HUES6 (cell line): ENCODE measurements around the gene COG4.
"Not testable (repeated sequence)": the region's sequence is repeated elsewhere in the genome, so short reads cannot be mapped to it uniquely, and the experiment has no call there.

Experiments used
- H3K27ac ChIP-seq: 2 replicates; pipeline ENCODE4 v1.7.0; 2013; ENCODE audit warnings: low read depth, mild to moderate bottlenecking, low read length, inconsistent platforms
- H3K27me3 ChIP-seq: 2 replicates; pipeline ENCODE4 v1.6.1; 2013; ENCODE audit warnings: low read length; ENCODE audit not compliant: control insufficient read depth, insufficient read depth
- H3K36me3 ChIP-seq: 2 replicates; pipeline ENCODE4 v1.6.1; 2013; ENCODE audit warnings: low read length; ENCODE audit not compliant: control insufficient read depth, insufficient read depth
- H3K4me1 ChIP-seq: 2 replicates; pipeline ENCODE4 v1.6.1; 2013; ENCODE audit warnings: low read length; ENCODE audit not compliant: control insufficient read depth, insufficient read depth
- H3K4me3 ChIP-seq: 2 replicates; pipeline ENCODE4 v1.5.1; 2013; ENCODE audit warnings: low read depth, low read length
- H3K9ac ChIP-seq: one replicate; pipeline ENCODE4 v1.6.1; 2013; ENCODE audit warnings: mild to moderate bottlenecking, low read length
- H3K9me3 ChIP-seq: 2 replicates; pipeline ENCODE4 v1.6.1; 2013; ENCODE audit warnings: low read depth, low read length; ENCODE audit not compliant: control insufficient read depth, insufficient read depth

Gene COG4

GRCh38 chr16:70556063-70556462 is 32.7 kb upstream of the COG4 start:
- Histone ChIP-seq H3K9me3 (no peaks in the 10 kb centered on the region), H3K27ac (no peak overlapping the region), H3K4me1 (0 out of 2 replicates have a peak, but pooled peaks cover 6% of the 10 kb centered on the region), H3K4me3 (no peak overlapping the region), H3K9ac (no peak overlapping the region), H3K36me3 (peaks cover 98% of the 10 kb centered on the region), H3K27me3 (no peaks in the 10 kb centered on the region)

- H3K27ac ChIP-seq: no peak overlapping the region
- no peaks in the 10 kb centered on the region for H3K27me3 ChIP-seq
- H3K9me3 ChIP-seq: no peaks in the 10 kb centered on the region
- peaks cover 99% of the 10 kb centered on the region for H3K36me3 ChIP-seq
- H3K4me1 ChIP-seq: 0 out of 2 replicates have a peak, but pooled peaks cover 6% of the 10 kb centered on the region
- H3K4me3 ChIP-seq: no peak overlapping the region
- no peak overlapping the region for H3K9ac ChIP-seq
Measured at GRCh38 chr16:70553645-70554044, 30.3 kb upstream of the COG4 start.

- no peaks in the 10 kb centered on the region for H3K9me3 ChIP-seq
- no peaks in the 10 kb centered on the region for H3K27me3 ChIP-seq
- no peak overlapping the region for H3K9ac ChIP-seq
- H3K4me1 ChIP-seq: 0 out of 2 replicates have a peak, but pooled peaks cover 6% of the 10 kb centered on the region
- no peak overlapping the region for H3K4me3 ChIP-seq
- H3K27ac ChIP-seq: no peak overlapping the region
- peaks cover 99% of the 10 kb centered on the region for H3K36me3 ChIP-seq
Measured at GRCh38 chr16:70552675-70553074, 29.3 kb upstream of the COG4 start.

- Histone ChIP-seq H3K4me1 (0 out of 2 replicates have a peak, but pooled peaks cover 6% of the 10 kb centered on the region), H3K9ac (no peak overlapping the region), H3K4me3 (no peak overlapping the region), H3K36me3 (peaks cover 99% of the 10 kb centered on the region), H3K27me3 (no peaks in the 10 kb centered on the region), H3K9me3 (no peaks in the 10 kb centered on the region), H3K27ac (no peak overlapping the region)
Measured at GRCh38 chr16:70551788-70552187, 28.4 kb upstream of the COG4 start.

- no peak overlapping the region for H3K4me3 ChIP-seq
- 0 out of 2 replicates have a peak, but pooled peaks cover 6% of the 10 kb centered on the region for H3K4me1 ChIP-seq
- H3K36me3 ChIP-seq: peaks cover 98% of the 10 kb centered on the region
- H3K9ac ChIP-seq: no peak overlapping the region
- no peaks in the 10 kb centered on the region for H3K27me3 ChIP-seq
- H3K27ac ChIP-seq: no peak overlapping the region
- no peaks in the 10 kb centered on the region for H3K9me3 ChIP-seq
Measured at GRCh38 chr16:70550082-70550481, 26.7 kb upstream of the COG4 start.

- 0 out of 2 replicates have a peak, but pooled peaks cover 6% of the 10 kb centered on the region for H3K4me1 ChIP-seq
- H3K27me3 ChIP-seq: no peaks in the 10 kb centered on the region
- no peak overlapping the region for H3K9ac ChIP-seq
- no peak overlapping the region for H3K27ac ChIP-seq
- no peak overlapping the region for H3K4me3 ChIP-seq
- H3K9me3 ChIP-seq: no peaks in the 10 kb centered on the region
- peaks cover 98% of the 10 kb centered on the region for H3K36me3 ChIP-seq
Measured at GRCh38 chr16:70548936-70549335, 25.6 kb upstream of the COG4 start.

GRCh38 chr16:70544548-70544947 is 21.2 kb upstream of the COG4 start:
- no peaks in the 10 kb centered on the region for H3K9me3 ChIP-seq
- H3K9ac ChIP-seq: no peak overlapping the region
- H3K27ac ChIP-seq: no peak overlapping the region
- H3K36me3 ChIP-seq: peaks cover 99% of the 10 kb centered on the region
- no peak overlapping the region for H3K4me3 ChIP-seq
- no peaks in the 10 kb centered on the region for H3K27me3 ChIP-seq
- H3K4me1 ChIP-seq: no peaks in the 10 kb centered on the region

- H3K27me3 ChIP-seq: no peaks in the 10 kb centered on the region
- H3K36me3 ChIP-seq: peaks cover 99% of the 10 kb centered on the region
- no peaks in the 10 kb centered on the region for H3K9me3 ChIP-seq
- no peaks in the 10 kb centered on the region for H3K4me1 ChIP-seq
- H3K9ac ChIP-seq: no peak overlapping the region
- no peak overlapping the region for H3K27ac ChIP-seq
- H3K4me3 ChIP-seq: no peak overlapping the region
Measured at GRCh38 chr16:70540994-70541393, 17.6 kb upstream of the COG4 start.

GRCh38 chr16:70534971-70535370 is 11.6 kb upstream of the COG4 start:
- H3K4me1 ChIP-seq: no peaks in the 10 kb centered on the region
- no peak overlapping the region for H3K9ac ChIP-seq
- no peaks in the 10 kb centered on the region for H3K27me3 ChIP-seq
- peaks cover 99% of the 10 kb centered on the region for H3K36me3 ChIP-seq
- no peak overlapping the region for H3K4me3 ChIP-seq
- H3K9me3 ChIP-seq: no peaks in the 10 kb centered on the region
- H3K27ac ChIP-seq: no peak overlapping the region

- H3K27ac ChIP-seq, H3K9ac ChIP-seq, H3K9me3 ChIP-seq, H3K4me3 ChIP-seq, H3K27me3 ChIP-seq: not testable (repeated sequence)
- H3K36me3 ChIP-seq: peaks cover 93% of the 10 kb centered on the region
- peaks cover 12% of the 10 kb centered on the region for H3K4me1 ChIP-seq
Measured at GRCh38 chr16:70529954-70530353, 6.6 kb upstream of the COG4 start.

GRCh38 chr16:70529051-70529777 is 5.9 kb upstream of the COG4 start:
- Histone ChIP-seq H3K9me3 (no peaks in the 10 kb centered on the region), H3K36me3 (peaks cover 86% of the 10 kb centered on the region), H3K27ac (no peak overlapping the region), H3K9ac (no peak overlapping the region), H3K4me3 (no peak overlapping the region), H3K27me3 (no peaks in the 10 kb centered on the region), H3K4me1 (peaks cover 12% of the 10 kb centered on the region)
